DMS 273 (cell line): ENCODE data around the gene DVL1.
A peak's percentile ranks its signal among the peaks of the same experiment; 100 is the strongest.

Source experiments
- DNase-seq: peaks from one replicate; lab custom pipeline; 2025; ENCODE audit not compliant: unreplicated experiment; lab: John Stamatoyannopoulos, UW

Gene DVL1

GRCh38 chr1:1299686-1300351 lies 49.4 kb downstream of the DVL1 start:
- peak; percentile 60 for DNase-seq

GRCh38 chr1:1298861-1299685 lies 50.1 kb downstream of the DVL1 start:
- peak; percentile 94 for DNase-seq

GRCh38 chr1:1297802-1298424 lies 51.3 kb downstream of the DVL1 start:
- no peak for DNase-seq

- DNase-seq: no peak
Measured at GRCh38 chr1:1296070-1297061, 52.9 kb downstream of the DVL1 start.

GRCh38 chr1:1295154-1295923 lies 53.9 kb downstream of the DVL1 start:
- no peak for DNase-seq

GRCh38 chr1:1294250-1294890 lies 54.8 kb downstream of the DVL1 start:
- DNase-seq: no peak

- DNase-seq: no peak
Measured at GRCh38 chr1:1293263-1294249, 55.7 kb downstream of the DVL1 start.

- no peak for DNase-seq
Measured at GRCh38 chr1:1292851-1293250, 56.4 kb downstream of the DVL1 start.

GRCh38 chr1:1292442-1292779 lies 56.8 kb downstream of the DVL1 start:
- no peak for DNase-seq

GRCh38 chr1:1291548-1292441 lies 57.4 kb downstream of the DVL1 start:
- DNase-seq: peak; percentile 89

- DNase-seq: peak; percentile 70
Measured at GRCh38 chr1:1291023-1291528, 58.1 kb downstream of the DVL1 start.

- peak; percentile 83 for DNase-seq
Measured at GRCh38 chr1:1290238-1290731, 58.9 kb downstream of the DVL1 start.

GRCh38 chr1:1287288-1288110 lies 61.7 kb downstream of the DVL1 start:
- no peak for DNase-seq

- DNase-seq: no peak
Measured at GRCh38 chr1:1286313-1287261, 62.6 kb downstream of the DVL1 start.
